DOHH2 (cell line): Measurements from ENCODE around the gene COTL1.
"Not testable (repeated sequence)": the region's sequence is repeated elsewhere in the genome, so short reads cannot be mapped to it uniquely, and the experiment has no call there.

ENCODE experiments used
- H3F3A ChIP-seq: fragments of 200-600 bp; sonication (generic), shearing (Covaris generic); 2 replicates; pipeline ENCODE4 v1.6.0; 2016; ENCODE audit warnings: antibody characterized with exemption, mild to moderate bottlenecking; ENCODE audit not compliant: control insufficient read depth, insufficient read depth
- H3K27ac ChIP-seq: fragments of 200-600 bp; sonication (generic); 2 replicates; pipeline ENCODE4 v1.5.1; 2014; ENCODE audit warnings: low read depth, mild to moderate bottlenecking, low read length, moderate library complexity
- H3K27me3 ChIP-seq: fragments of 200-600 bp; sonication (generic); 2 replicates; pipeline ENCODE4 v1.6.1; 2014; ENCODE audit warnings: mild to moderate bottlenecking, low read length, mixed read lengths; ENCODE audit not compliant: control insufficient read depth
- H3K36me3 ChIP-seq: fragments of 200-600 bp; sonication (generic); 2 replicates; pipeline ENCODE4 v1.6.1; 2014; ENCODE audit warnings: mild to moderate bottlenecking, low read length, moderate library complexity, mixed read lengths; ENCODE audit not compliant: control insufficient read depth
- H3K4me1 ChIP-seq: fragments of 200-600 bp; sonication (generic); 2 replicates; pipeline ENCODE4 v1.6.1; 2014; ENCODE audit warnings: mild to moderate bottlenecking, low read length, mixed read lengths; ENCODE audit not compliant: control insufficient read depth
- H3K4me2 ChIP-seq: fragments of 200-600 bp; sonication (generic); 2 replicates; pipeline ENCODE4 v1.6.0; 2014; ENCODE audit warnings: mild to moderate bottlenecking, low read length, moderate library complexity
- H3K4me3 ChIP-seq: fragments of 200-600 bp; sonication (generic); 2 replicates; pipeline ENCODE4 v1.5.1; 2014; ENCODE audit warnings: mild to moderate bottlenecking, low read length, mixed read lengths
- H3K79me2 ChIP-seq: fragments of 200-600 bp; sonication (generic); 2 replicates; pipeline ENCODE4 v1.6.1; 2014; ENCODE audit warnings: mild to moderate bottlenecking, low read length, mixed read lengths; ENCODE audit not compliant: control insufficient read depth
- H3K9me2 ChIP-seq: fragments of 200-600 bp; sonication (generic); replicated peaks from 2 replicates; pipeline ENCODE4 v1.6.1; 2014; ENCODE audit warnings: mild to moderate bottlenecking, low read length, mixed read lengths; ENCODE audit not compliant: control insufficient read depth
- H3K9me3 ChIP-seq: fragments of 200-600 bp; sonication (generic); 2 replicates; pipeline ENCODE4 v1.6.1; 2014; ENCODE audit warnings: antibody characterized with exemption, low read length, mixed read lengths; ENCODE audit not compliant: control insufficient read depth, insufficient read depth
- H4K20me1 ChIP-seq: fragments of 200-600 bp; sonication (generic); 2 replicates; pipeline ENCODE4 v1.6.0; 2014; ENCODE audit warnings: low read depth, mild to moderate bottlenecking, antibody characterized with exemption, low read length, moderate library complexity; ENCODE audit not compliant: control insufficient read depth, insufficient read depth
- EZH2phosphoT487 ChIP-seq: fragments of 200-600 bp; sonication (generic); IDR thresholded peaks from 2 replicates; pipeline ENCODE4 v1.6.1; 2017; ENCODE audit warnings: borderline replicate concordance, mild to moderate bottlenecking, antibody characterized with exemption, low read length, moderate library complexity, mixed read lengths
- TF ChIP-seq, protein P1 (sequence below): fragments of 200-600 bp; sonication (generic); IDR thresholded peaks from one replicate; pipeline ENCODE4 v1.5.1; 2014; ENCODE audit warnings: antibody characterized with exemption, mild to moderate bottlenecking, low read depth, low read length; ENCODE audit not compliant: poor library complexity, severe bottlenecking

COTL1 gene

DNA sequence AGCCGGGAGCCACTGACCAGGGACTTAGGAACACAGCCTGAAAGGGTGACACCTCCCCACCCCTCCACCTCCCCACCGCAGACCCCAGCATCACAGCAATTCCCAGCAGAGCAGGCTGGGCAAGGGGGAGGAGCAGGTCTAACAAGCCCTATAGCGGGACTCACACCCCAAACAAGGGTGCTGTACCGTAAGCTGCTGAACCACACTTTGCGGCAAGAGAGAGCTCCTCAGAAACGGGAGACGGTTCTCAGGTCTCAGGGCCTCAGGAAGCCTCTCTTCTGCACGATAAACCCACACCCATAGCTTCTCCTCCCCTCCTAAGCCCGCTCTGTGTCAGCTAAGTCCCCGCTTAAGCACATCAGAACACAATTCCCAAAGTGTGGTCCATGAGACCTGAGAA lies 11.7 kb upstream of the COTL1 start:
- Histone ChIP-seq H3K9me2 (no peaks in the 10 kb centered on the region), H3K79me2 (no peaks in the 10 kb centered on the region), H3K27ac (no peak overlapping the region), H3K4me1 (peaks cover 40% of the 10 kb centered on the region), H4K20me1 (no peaks in the 10 kb centered on the region), H3K36me3 (no peaks in the 10 kb centered on the region), H3K4me2 (no peak overlapping the region), H3F3A (peaks cover 5% of the 10 kb centered on the region; the same call in 1 of the 2 replicates), H3K9me3 (no peaks in the 10 kb centered on the region), H3K4me3 (no peak overlapping the region), H3K27me3 (no peaks in the 10 kb centered on the region)
- TF ChIP-seq EZH2phosphoT487 = no peak
- TF ChIP-seq, protein P1, sequence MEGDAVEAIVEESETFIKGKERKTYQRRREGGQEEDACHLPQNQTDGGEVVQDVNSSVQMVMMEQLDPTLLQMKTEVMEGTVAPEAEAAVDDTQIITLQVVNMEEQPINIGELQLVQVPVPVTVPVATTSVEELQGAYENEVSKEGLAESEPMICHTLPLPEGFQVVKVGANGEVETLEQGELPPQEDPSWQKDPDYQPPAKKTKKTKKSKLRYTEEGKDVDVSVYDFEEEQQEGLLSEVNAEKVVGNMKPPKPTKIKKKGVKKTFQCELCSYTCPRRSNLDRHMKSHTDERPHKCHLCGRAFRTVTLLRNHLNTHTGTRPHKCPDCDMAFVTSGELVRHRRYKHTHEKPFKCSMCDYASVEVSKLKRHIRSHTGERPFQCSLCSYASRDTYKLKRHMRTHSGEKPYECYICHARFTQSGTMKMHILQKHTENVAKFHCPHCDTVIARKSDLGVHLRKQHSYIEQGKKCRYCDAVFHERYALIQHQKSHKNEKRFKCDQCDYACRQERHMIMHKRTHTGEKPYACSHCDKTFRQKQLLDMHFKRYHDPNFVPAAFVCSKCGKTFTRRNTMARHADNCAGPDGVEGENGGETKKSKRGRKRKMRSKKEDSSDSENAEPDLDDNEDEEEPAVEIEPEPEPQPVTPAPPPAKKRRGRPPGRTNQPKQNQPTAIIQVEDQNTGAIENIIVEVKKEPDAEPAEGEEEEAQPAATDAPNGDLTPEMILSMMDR = no peak

DNA sequence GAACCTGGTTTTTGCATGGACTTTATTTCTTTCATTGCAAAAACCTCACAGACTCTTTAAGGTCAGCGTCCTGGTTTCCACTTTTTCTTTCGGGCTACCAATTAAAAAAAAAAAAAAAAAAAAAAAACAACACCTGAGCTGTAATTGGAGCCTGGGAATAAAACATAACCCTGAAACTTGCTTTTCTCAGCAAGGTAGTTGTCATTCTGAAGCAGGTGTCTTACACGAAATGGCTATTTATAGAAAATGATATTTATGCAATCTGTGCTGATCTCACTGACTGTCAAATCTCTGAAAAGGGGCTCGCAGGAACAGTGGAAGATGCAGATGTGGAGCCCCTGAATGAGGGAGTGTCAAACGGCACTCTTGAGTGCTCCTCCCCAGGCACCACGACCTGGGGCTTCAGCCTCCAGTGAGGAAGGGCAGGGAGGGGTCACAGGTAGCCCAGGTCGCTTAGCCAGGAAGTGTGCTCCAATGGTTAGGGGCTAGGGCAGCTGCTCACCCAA lies 10.4 kb upstream of the COTL1 start:
- H3K27ac ChIP-seq = peak overlapping the region; percentile 14; the same call in 1 of the 2 replicates
- TF ChIP-seq EZH2phosphoT487 = no peak
- TF ChIP-seq, protein P1 = no peak
- H3K9me3 ChIP-seq = no peaks in the 10 kb centered on the region
- H3F3A ChIP-seq = peaks cover 5% of the 10 kb centered on the region; the same call in 1 of the 2 replicates
- peak overlapping the region; percentile 70 for H3K4me2 ChIP-seq
- H3K4me3 ChIP-seq = peak overlapping the region; percentile 54
- no peaks in the 10 kb centered on the region for H3K27me3 ChIP-seq
- no peaks in the 10 kb centered on the region for H3K36me3 ChIP-seq
- no peaks in the 10 kb centered on the region for H3K9me2 ChIP-seq
- H3K79me2 ChIP-seq = no peaks in the 10 kb centered on the region
- H4K20me1 ChIP-seq = no peaks in the 10 kb centered on the region
- H3K4me1 ChIP-seq = peaks cover 40% of the 10 kb centered on the region

DNA sequence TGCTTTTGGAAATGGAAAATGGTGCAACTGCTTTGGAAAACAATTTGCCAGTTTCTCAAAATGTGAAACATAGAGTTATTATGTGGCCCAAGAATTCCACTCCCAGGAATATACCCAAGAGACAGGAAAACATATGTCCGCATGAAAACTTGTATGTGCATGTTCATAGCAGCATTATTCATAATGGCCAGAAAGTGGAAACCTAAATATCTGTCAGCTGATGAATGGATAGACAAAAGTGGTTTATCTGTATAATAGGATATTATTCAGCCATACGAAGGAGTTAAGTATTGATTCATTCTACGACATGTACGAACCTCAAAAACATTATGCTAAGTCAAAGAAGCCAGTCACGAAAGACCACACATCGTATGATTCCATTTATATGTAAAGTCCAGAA lies 7.7 kb upstream of the COTL1 start:
- Histone ChIP-seq H3K9me3 (no peaks in the 10 kb centered on the region), H3K4me1 (peaks cover 49% of the 10 kb centered on the region), H3K4me3 (no peak overlapping the region), H3K4me2 (no peak overlapping the region), H3K27ac (no peak overlapping the region), H3K27me3 (no peaks in the 10 kb centered on the region), H3K36me3 (no peaks in the 10 kb centered on the region), H3F3A (peaks cover 12% of the 10 kb centered on the region), H4K20me1 (no peaks in the 10 kb centered on the region; the same call in 1 of the 2 replicates), H3K9me2 (no peaks in the 10 kb centered on the region), H3K79me2 (no peaks in the 10 kb centered on the region)
- no peak for TF ChIP-seq EZH2phosphoT487
- TF ChIP-seq, protein P1 = no peak

DNA sequence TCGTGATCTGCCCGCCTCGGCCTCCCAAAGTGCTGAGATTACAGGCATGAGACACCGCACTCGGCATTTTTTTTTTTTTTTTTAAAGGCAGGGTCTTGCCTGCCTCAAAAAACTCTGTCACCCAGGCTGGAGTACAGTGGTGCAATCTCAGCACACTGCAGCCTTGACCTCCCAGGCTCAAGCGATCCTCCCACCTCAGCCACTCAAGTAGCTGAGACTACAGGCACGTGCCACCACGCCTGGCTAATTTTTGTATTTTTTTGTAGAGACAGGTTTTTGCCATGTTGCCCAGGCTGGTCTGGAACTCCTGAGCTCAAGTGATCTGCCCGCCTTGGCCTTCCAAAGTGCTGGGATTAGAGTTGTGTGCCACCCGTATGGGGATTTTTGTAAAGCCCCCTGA lies 3.0 kb upstream of the COTL1 start:
- H3K4me2 ChIP-seq = peak overlapping the region; percentile 42
- peaks cover 20% of the 10 kb centered on the region for H3F3A ChIP-seq
- H3K36me3 ChIP-seq = peaks cover 10% of the 10 kb centered on the region
- H3K79me2 ChIP-seq = peaks cover 19% of the 10 kb centered on the region
- not testable (repeated sequence) for H3K27ac ChIP-seq, H3K9me3 ChIP-seq, H3K9me2 ChIP-seq, H4K20me1 ChIP-seq, H3K27me3 ChIP-seq, H3K4me3 ChIP-seq
- H3K4me1 ChIP-seq = peaks cover 59% of the 10 kb centered on the region
